H1 (cell line): ENCODE results near the gene IL31RA. TPM values are rescaled to one million over a fixed set of nuclear protein-coding genes. Genes with fewer than 3 reads are reported as not detected.

ENCODE experiments used
- BACH1 ChIP-seq: IDR thresholded peaks from 2 replicates; pipeline ENCODE4 v1.6.1; 2012; ENCODE audit warnings: low read length, improper control_type of control experiment
- CEBPB ChIP-seq: IDR thresholded peaks from 2 replicates; pipeline ENCODE4 v1.6.1; 2012; ENCODE audit warnings: low read depth, low read length
- JUN ChIP-seq: IDR thresholded peaks from 2 replicates; pipeline ENCODE4 v1.6.1; 2011; ENCODE audit warnings: low read depth, mild to moderate bottlenecking, improper control_type of control experiment, low read length
- KDM5A ChIP-seq: fragments of 200-600 bp; IDR thresholded peaks from 2 replicates; pipeline ENCODE4 v1.7.1; 2012; ENCODE audit warnings: mild to moderate bottlenecking, low read length, inconsistent platforms, mixed read lengths
- SAP30 ChIP-seq: fragments of 300-600 bp; sonication (generic); IDR thresholded peaks from 2 replicates; pipeline ENCODE4 v1.7.1; 2012; ENCODE audit warnings: low read length, moderate library complexity, mild to moderate bottlenecking, inconsistent platforms; ENCODE audit not compliant: insufficient read depth, insufficient replicate concordance
- TAF1 ChIP-seq: IDR thresholded peaks from 2 replicates; pipeline ENCODE4 v1.6.1; 2011; ENCODE audit warnings: mild to moderate bottlenecking, low read depth, low read length
- TAF7 ChIP-seq: optimal IDR thresholded peaks from 2 replicates; pipeline ENCODE3; 2011; ENCODE audit warnings: low read depth, mild to moderate bottlenecking, inconsistent platforms, low read length, moderate library complexity, borderline replicate concordance
- polyA plus RNA-seq, 7 experiments: library from polyadenylated mRNA; depleted of rRNA in 3 of 7; stranded (reverse) in 5 of 7; unstranded in 2 of 7; fragments of >200 nt in 5 of 7; fragments of 200-250 nt in 2 of 7; gene quantifications; 1 replicate in 5 of 7; 2 replicates in 1 of 7; 4 replicates in 1 of 7; pipeline versions ENCODE4 v1.2.1 to v1.2.3, GENCODE V29; 2011 to 2013; ENCODE audit warnings: missing spikeins in 2 of 7, mixed read lengths in 2 of 7
- total RNA-seq: library from RNA; stranded (reverse); fragmentation: NEBNext Ultra II Directional; extraction: Animal tissue kit (Norgen Biotek cat#: 25700); gene quantifications from 2 replicates; pipeline ENCODE4 v1.2.1, GENCODE V29; 2021
- TF ChIP-seq, protein P1 (sequence below): IDR thresholded peaks from 2 replicates; pipeline ENCODE4 v1.6.1; 2012; ENCODE audit warnings: inconsistent platforms
- TF ChIP-seq, protein P2 (sequence below): IDR thresholded peaks from 2 replicates; pipeline ENCODE4 v1.6.1; 2012; ENCODE audit warnings: inconsistent platforms

IL31RA gene
- total and polyA plus RNA-seq, 2 of the 8 experiments (the other 6 are each of a cell fraction or from before 2014, with no cell fraction given) = not detected

DNA sequence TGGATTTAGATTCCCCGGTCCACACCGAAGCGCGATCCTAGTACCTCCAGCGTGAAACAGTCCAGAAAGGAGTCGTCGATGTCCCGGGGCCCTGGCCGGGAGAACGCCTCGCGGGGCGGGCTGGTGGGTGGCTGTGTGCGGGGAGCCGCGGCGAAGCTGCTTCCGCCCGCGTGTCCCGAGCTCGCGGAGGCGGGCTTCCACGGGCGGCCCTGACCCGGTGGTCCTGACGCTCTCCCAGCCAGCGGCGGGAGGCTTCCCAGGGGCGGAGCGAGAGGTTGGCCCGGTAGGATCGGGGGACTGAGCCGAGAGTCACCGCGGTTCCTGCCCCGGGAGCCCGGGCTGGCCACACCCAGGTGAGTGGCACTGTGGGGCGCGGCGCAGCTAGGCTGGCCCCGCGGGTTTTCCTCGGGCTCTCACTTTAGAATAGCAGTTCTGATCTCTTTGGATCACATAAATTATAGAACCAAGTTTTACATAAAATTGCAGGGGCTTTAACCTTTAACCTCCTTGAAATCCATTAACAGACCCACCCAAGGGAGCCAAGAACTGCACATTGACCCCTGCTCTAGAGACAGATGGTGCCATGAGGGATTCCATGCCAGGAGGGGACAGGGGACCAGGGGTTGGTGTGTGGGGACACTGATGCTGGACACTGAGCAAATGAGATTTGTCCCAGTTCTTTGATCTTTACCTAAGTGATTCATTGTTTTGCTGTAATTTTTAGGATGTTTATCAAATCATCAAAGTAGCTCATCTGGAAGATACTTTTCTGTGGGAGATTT, 29.2 kb upstream of the IL31RA start (continued):
- TF ChIP-seq JUN (no peak), BACH1 (no peak), SAP30 (no peak), KDM5A (no peak), TAF1 (0 out of 2 replicates have a peak, but pooled peaks have one; percentile 37), CEBPB (no peak), TAF7 (no peak)
- TF ChIP-seq, protein P1, sequence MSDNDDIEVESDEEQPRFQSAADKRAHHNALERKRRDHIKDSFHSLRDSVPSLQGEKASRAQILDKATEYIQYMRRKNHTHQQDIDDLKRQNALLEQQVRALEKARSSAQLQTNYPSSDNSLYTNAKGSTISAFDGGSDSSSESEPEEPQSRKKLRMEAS = no peak; the same call in 1 of the 2 replicates
- TF ChIP-seq, protein P2, sequence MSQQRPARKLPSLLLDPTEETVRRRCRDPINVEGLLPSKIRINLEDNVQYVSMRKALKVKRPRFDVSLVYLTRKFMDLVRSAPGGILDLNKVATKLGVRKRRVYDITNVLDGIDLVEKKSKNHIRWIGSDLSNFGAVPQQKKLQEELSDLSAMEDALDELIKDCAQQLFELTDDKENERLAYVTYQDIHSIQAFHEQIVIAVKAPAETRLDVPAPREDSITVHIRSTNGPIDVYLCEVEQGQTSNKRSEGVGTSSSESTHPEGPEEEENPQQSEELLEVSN = peak; percentile 21; the same call in 1 of the 2 replicates
- TF ChIP-seq, all 59 proteins: peak for 6
